ENCODE data around the gene TGM1.

The TGM1 gene

GRCh38 chr14:24291446-24292117 lies 28.6 kb upstream of the TGM1 start:
- DNase-seq, result no peak

DNA sequence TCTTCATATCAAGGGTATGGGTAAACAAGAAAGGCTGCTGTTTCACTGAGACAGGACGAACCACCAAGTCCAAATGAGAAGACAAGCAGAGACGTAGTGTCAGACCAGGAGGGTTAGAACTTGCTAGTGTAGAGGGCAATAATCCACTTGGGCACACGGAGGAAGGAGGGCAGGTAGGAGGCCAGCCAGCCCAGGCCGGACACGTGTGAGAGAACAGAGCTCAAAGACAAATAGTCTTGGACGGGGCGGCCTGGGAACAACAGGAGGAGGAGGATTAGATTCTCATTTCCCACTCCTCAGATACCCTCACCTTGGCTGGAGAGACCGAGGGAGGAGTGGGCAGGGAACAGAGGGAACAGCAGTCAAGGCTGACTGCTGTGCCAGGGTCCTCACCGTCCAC lies 27.8 kb upstream of the TGM1 start:
- no peak for DNase-seq

DNA sequence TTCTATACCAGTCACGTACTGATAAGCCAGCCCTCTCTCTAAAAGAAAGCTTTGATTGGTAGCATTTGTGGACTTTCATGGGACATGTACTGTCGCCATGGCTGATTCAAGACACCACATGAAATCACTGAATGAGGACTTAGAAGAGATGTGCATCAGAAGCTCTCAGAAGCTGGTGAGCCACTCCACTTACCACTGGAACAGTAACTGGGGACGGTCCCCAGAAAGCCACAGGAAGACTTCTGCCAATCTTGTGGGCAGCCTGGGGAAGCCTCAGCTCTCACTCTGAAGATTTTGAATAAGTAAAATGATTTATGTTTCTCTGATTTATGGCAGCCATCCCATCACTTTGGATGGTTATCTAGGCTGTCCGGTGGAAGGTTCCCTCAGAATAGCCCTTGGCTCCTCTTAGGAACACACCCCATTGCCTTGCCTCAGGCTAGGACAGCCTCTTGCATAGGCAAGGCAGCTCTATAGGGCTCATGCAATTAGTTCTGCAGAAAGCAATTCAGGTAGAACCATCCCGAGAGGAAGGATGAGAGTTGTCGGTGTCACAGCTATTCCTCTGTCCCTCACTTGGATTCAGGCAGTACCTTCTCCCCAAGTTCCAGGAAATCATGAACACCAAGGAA lies 26.8 kb upstream of the TGM1 start:
- no peak for DNase-seq

- DNase-seq, result no peak
These were observed 24.0 kb upstream of the TGM1 start for GRCh38 chr14:24286996-24287395.

- DNase-seq, result no peak
These were observed 22.4 kb upstream of the TGM1 start for GRCh38 chr14:24285351-24285750.

GRCh38 chr14:24284501-24285035 lies 21.6 kb upstream of the TGM1 start:
- DNase-seq, result no peak

- DNase-seq, result no peak
These were observed 21.0 kb upstream of the TGM1 start for GRCh38 chr14:24283796-24284460.

GRCh38 chr14:24282736-24283135 lies 19.8 kb upstream of the TGM1 start:
- no peak for DNase-seq

DNA sequence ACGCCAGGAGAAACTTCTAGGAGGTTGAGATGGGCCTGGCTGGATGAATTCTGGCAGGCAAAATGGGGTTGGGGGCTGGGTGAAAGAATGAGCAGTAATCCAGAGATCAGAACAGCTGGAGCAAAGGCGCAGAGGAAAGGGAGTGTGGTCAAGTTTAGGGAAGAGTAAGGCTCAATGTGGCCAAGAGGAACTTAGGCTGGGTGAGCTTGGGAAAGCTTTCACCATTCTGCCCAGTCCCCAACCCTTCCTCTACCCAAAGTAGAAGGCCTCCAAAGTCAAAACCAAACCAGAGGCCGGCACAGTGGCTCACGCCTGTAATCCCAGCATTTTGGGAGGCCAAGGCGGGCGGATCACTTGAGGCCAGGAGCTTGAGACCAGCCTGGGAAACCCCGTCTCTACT lies 18.7 kb upstream of the TGM1 start:
- no peak for DNase-seq

GRCh38 chr14:24280797-24281460 lies 18.0 kb upstream of the TGM1 start:
- DNase-seq, result no peak

GRCh38 chr14:24279301-24280186 lies 16.6 kb upstream of the TGM1 start:
- DNase-seq, result no peak

DNA sequence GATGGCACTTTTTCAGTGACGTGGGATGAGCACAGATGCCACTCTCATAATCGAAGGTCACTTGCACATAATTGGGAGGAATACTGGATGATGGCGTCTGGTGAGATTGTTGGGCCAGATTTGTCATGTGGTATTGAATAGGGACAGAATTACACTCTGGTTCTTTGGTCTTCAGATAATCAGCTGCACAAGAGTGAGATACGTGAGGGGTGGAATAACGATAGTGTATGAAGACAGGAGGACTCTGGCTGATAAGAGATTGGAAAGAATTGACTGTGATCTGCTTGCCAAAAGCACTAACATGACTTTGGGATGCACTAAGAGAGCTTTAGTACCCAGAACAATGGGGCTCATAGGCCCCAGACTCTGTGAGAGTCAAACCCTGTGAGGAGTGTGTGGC lies 15.4 kb upstream of the TGM1 start:
- DNase-seq, result no peak

DNA sequence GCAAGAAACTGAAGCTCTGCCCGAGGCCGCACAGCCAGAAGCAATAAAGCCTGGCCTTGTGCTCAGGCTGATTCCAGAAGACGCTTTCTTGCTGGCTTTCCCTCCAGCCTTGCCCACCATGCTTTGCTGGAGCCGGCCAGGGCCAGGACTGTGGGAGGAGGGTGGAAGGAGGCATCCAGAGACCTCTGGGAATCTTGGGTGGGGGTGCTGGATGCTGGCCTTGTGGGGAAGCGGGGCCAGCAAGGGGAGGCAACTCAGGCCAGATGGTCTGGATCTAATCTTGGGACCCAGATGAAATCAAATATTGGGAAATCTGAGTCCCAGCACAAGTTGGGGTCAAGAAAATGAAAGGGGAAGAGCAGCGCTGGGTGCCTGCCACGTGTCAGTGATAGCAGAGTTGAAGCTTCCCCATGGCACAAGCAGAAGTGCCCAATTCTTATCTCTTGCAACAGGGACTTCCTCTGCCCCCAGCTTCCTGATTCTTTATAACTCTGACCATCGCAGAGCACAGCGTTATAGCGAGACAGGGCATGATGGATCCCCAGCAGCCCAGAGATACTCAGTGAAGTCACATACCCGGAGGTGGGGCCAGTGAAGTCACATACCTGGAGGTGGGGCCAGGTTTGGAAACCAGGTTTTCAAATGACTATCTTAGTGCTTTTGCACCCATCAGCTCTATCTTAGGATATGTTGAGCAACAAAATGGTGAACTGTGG lies 14.8 kb upstream of the TGM1 start:
- DNase-seq, result no peak

- DNase-seq, result no peak
These were observed 14.1 kb upstream of the TGM1 start for GRCh38 chr14:24277071-24277470.

GRCh38 chr14:24274101-24274543 lies 11.1 kb upstream of the TGM1 start:
- no peak for DNase-seq

DNA sequence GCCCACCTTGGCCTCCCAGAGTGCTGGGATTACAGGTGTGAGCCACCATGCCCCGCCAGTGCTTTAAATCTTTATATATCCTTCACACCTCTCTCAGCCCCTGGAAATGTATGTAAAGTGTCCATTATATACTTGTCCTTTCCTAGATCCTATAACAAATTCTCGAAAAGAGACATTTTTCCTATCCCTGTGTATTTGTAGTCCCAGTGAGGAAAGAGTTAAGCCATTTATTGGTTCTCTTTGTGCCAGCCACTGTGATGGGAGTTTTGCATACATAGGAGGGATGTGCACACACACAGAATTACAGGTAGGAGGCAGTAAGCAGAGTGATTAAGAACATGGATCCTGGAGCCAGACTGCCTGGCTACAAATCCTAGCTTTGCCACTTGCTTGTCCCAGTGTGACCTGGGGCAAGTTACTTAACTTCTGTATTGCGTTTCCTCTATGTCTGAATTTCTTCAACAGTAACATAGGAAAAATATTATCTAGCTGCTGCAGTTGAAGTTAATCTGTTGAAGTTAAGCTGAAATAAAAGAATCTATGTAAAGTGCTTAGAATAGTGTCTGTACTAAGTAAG lies 10.5 kb upstream of the TGM1 start:
- DNase-seq, result no peak

- no peak for DNase-seq
These were observed 9.5 kb upstream of the TGM1 start for GRCh38 chr14:24272467-24272866.

DNA sequence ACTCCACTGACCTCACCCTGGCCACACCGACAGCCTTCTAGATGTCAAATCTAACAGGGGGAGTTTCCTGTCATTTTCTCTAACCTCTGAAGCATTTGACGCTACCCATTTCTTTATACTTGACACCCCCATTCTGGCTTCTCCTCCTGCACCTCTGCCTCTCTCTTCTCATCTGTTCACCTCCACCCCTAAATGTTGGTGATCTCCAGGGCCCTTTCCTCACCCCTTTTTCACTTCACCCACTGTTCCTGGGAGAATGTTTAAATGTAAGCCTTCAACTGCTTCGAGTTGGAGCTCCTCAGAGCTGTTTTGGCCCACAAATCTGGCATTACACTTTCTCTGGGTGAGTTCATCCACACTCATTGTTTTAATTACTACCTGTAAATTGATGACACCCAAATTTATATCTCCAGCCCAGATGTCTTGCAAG lies 8.9 kb upstream of the TGM1 start:
- no peak for DNase-seq

GRCh38 chr14:24271134-24271833 lies 8.3 kb upstream of the TGM1 start, which contains the start of gene RABGGTA:
TSS of gene RABGGTA (minus strand) at chr14:24271597. CDS start at chr14:24271115, 482 bp downstream.
- DNase-seq, result peak; percentile 95

GRCh38 chr14:24270537-24271133 lies 7.7 kb upstream of the TGM1 start:
- DNase-seq, result no peak

Measured in NCI-H2227 treated with DMSO at 0.1 percent for 48 hours (cell line).